ENCODE results near the gene GNB5. TPM values are rescaled to one million over a fixed set of nuclear protein-coding genes. Genes with fewer than 3 reads are reported as not detected.

The GNB5 gene
- polyA plus RNA-seq, 1 donor from 2014 or later = 89.6 TPM

- no peak overlapping the region for H3K4me2 ChIP-seq (ENCODE audit: low read length)
- H3K36me3 ChIP-seq (ENCODE audit: insufficient read depth, low read length) = no peaks in the 10 kb centered on the region
- no peak overlapping the region for H3K27ac ChIP-seq (ENCODE audit: low read length)
- H3K9me2 ChIP-seq (ENCODE audit: insufficient read depth, low read length) = no peaks in the 10 kb centered on the region
- no peak overlapping the region for H3K4me3 ChIP-seq (ENCODE audit: low read length)
- H3K27me3 ChIP-seq (ENCODE audit: insufficient read depth, low read depth, low read length) = no peaks in the 10 kb centered on the region
- TF ChIP-seq RAD21 (conservative IDR thresholded peaks at IDR 0.05) (no peak), MXI1 (conservative IDR thresholded peaks at IDR 0.05; ENCODE audit: poor library complexity, severe bottlenecking) (no peak), TAF1 (IDR thresholded peaks at IDR 0.05; ENCODE audit: low read depth) (no peak), POLR2AphosphoS5 (IDR thresholded peaks at IDR 0.05) (no peak), EZH2 (IDR thresholded peaks at IDR 0.05; ENCODE audit: borderline replicate concordance, insufficient read depth, low read length, poor library complexity, severe bottlenecking) (no peak), REST (IDR thresholded peaks at IDR 0.05; ENCODE audit: borderline replicate concordance) (no peak), EP300 (conservative IDR thresholded peaks at IDR 0.05; ENCODE audit: poor library complexity, severe bottlenecking) (no peak), SMC3 (conservative IDR thresholded peaks at IDR 0.05; ENCODE audit: poor library complexity) (no peak), CTCF (IDR thresholded peaks at IDR 0.05; ENCODE audit: poor library complexity, severe bottlenecking) (no peak)
- H4K20me1 ChIP-seq (ENCODE audit: insufficient read depth) = no peaks in the 10 kb centered on the region
- H3K79me2 ChIP-seq (replicated peaks; ENCODE audit: insufficient read depth, low read length) = no peaks in the 10 kb centered on the region
- no peaks in the 10 kb centered on the region for H3F3A ChIP-seq (ENCODE audit: insufficient read depth, low read length, poor library complexity, severe bottlenecking)
- no peak overlapping the region for H2AFZ ChIP-seq (ENCODE audit: low read depth, low read length)
- H3K9me3 ChIP-seq (ENCODE audit: low read length) = no peaks in the 10 kb centered on the region
- H3K9ac ChIP-seq (ENCODE audit: low read length) = no peak overlapping the region
Observed at GRCh38 chr15:52206446-52206845, 15.3 kb upstream of the GNB5 start.

GRCh38 chr15:52204657-52205056 lies 13.5 kb upstream of the GNB5 start:
- H3K79me2 ChIP-seq (replicated peaks; ENCODE audit: insufficient read depth, low read length) = no peaks in the 10 kb centered on the region
- H3K27me3 ChIP-seq (ENCODE audit: insufficient read depth, low read depth, low read length) = no peaks in the 10 kb centered on the region
- no peak overlapping the region for H3K4me3 ChIP-seq (ENCODE audit: low read length)
- H3F3A ChIP-seq (ENCODE audit: insufficient read depth, low read length, poor library complexity, severe bottlenecking) = no peaks in the 10 kb centered on the region
- no peak for TF ChIP-seq CTCF (IDR thresholded peaks at IDR 0.05; ENCODE audit: poor library complexity, severe bottlenecking)
- TF ChIP-seq EP300 (conservative IDR thresholded peaks at IDR 0.05; ENCODE audit: poor library complexity, severe bottlenecking) = no peak
- TF ChIP-seq RAD21 (conservative IDR thresholded peaks at IDR 0.05) = no peak
- no peak overlapping the region for H3K27ac ChIP-seq (ENCODE audit: low read length)
- H3K4me2 ChIP-seq (ENCODE audit: low read length) = no peak overlapping the region
- H3K9ac ChIP-seq (ENCODE audit: low read length) = no peak overlapping the region
- H2AFZ ChIP-seq (ENCODE audit: low read depth, low read length) = no peak overlapping the region
- no peaks in the 10 kb centered on the region for H4K20me1 ChIP-seq (ENCODE audit: insufficient read depth)
- no peaks in the 10 kb centered on the region for H3K9me3 ChIP-seq (ENCODE audit: low read length)
- no peaks in the 10 kb centered on the region for H3K9me2 ChIP-seq (ENCODE audit: insufficient read depth, low read length)
- no peaks in the 10 kb centered on the region for H3K36me3 ChIP-seq (ENCODE audit: insufficient read depth, low read length)

All from neural cell (in vitro differentiated cells).